RWPE1 (cell line): ENCODE measurements around the gene AK2.
A peak's percentile ranks its signal among the peaks of the same experiment; 100 is the strongest.

Experiments used
- CTCF ChIA-PET: fragments of 350-600 bp; sonication (Branson Sonifier 250); formaldehyde crosslinking; extraction: SDS; loops from one replicate; lab custom pipeline; 2021; lab: Yijun Ruan, JAX
- POLR2A ChIA-PET: fragments of 400-600 bp; formaldehyde crosslinking; extraction: SDS; loops from one replicate; lab custom pipeline; 2020; ENCODE audit warnings: antibody characterized with exemption; ENCODE audit not compliant: low non-redundant PET; lab: Yijun Ruan, JAX
- DNase-seq: peaks from one replicate; pipeline ENCODE4 v3.0.0; 2012; ENCODE audit warnings: low spot score
- H3K27ac ChIP-seq: fragments of 450-650 bp; 2 replicates; pipeline ENCODE4 v1.5.1; 2017
- CTCF ChIP-seq: fragments of 450-650 bp; conservative IDR thresholded peaks from 2 replicates; pipeline ENCODE4 v1.5.1; 2017; ENCODE audit warnings: low read depth, mild to moderate bottlenecking

The AK2 gene

GRCh38 chr1:33039840-33040239 is 3.2 kb upstream of the AK2 start:
- no peak overlapping the region for H3K27ac ChIP-seq
- ChIA-PET POLR2A (no interaction called here), CTCF (no interaction called here)
- TF ChIP-seq CTCF = no peak
- DNase-seq = no peak

- peak overlapping the region; percentile 79 for H3K27ac ChIP-seq
- TF ChIP-seq CTCF = no peak
- peak; percentile 63 for DNase-seq
- POLR2A ChIA-PET = no interaction called here
- CTCF ChIA-PET = interaction anchor here (0.7 kb wide), 1 partner anchor 210 kb away, joined by 3 read pairs; no protein-coding TSS in a partner anchor
Measured at GRCh38 chr1:33036051-33036525, 595 bp downstream of the AK2 start.

GRCh38 chr1:33032126-33032869 is 4.4 kb downstream of the AK2 start:
- H3K27ac ChIP-seq = no peak overlapping the region

GRCh38 chr1:33031506-33031905 is 5.2 kb downstream of the AK2 start:
- DNase-seq = no peak
- TF ChIP-seq CTCF = no peak
- CTCF ChIA-PET = interaction anchor here (0.7 kb wide), 1 partner anchor 9 kb away, joined by 3 read pairs; no protein-coding TSS in a partner anchor

More at GRCh38 chr1:33032126-33032869, 4.4 kb downstream of the AK2 start:
- no peak for DNase-seq
- ChIA-PET CTCF (no interaction called here), POLR2A (no interaction called here)
- no peak for TF ChIP-seq CTCF

GRCh38 chr1:33030575-33030974 is 6.1 kb downstream of the AK2 start:
- DNase-seq = no peak
- peak overlapping the region; percentile 35; the same call in 1 of the 2 replicates for H3K27ac ChIP-seq
- POLR2A ChIA-PET = no interaction called here
- CTCF ChIA-PET = interaction anchor here (0.6 to 1.1 kb wide), 4 partner anchors 17 to 803 kb away, joined by 3 to 5 read pairs (median 4); no protein-coding TSS in a partner anchor
- TF ChIP-seq CTCF = no peak

More at GRCh38 chr1:33031506-33031905, 5.2 kb downstream of the AK2 start:
- no peak overlapping the region for H3K27ac ChIP-seq
- POLR2A ChIA-PET = no interaction called here

- POLR2A ChIA-PET = no interaction called here
- no peak for DNase-seq
- peak overlapping the region; percentile 35; the same call in 1 of the 2 replicates for H3K27ac ChIP-seq
- no peak for TF ChIP-seq CTCF
- CTCF ChIA-PET = interaction anchor here (1.0 kb wide), 1 partner anchor 25 kb away, joined by 3 read pairs; no protein-coding TSS in a partner anchor
Measured at GRCh38 chr1:33029921-33030320, 6.8 kb downstream of the AK2 start.
